Activated T-helper 1 cell treated with anti-CD3 and anti-CD28 coated beads, Interleukin-2, amount 50 U/mL, for 16 hours (primary cell): ENCODE results near the gene DGKZ.

Source experiments
- DNase-seq, 2 donors: peaks; one replicate each; pipeline ENCODE4 v3.0.0-alpha.2; 2020; ENCODE audit warnings: low read depth in 1 of 2, low spot score in 1 of 2

Gene DGKZ

GRCh38 chr11:46322759-46323158, 24.5 kb upstream of the DGKZ start:
- no peak for DNase-seq

- no peak for DNase-seq
These were observed 20.3 kb upstream of the DGKZ start for GRCh38 chr11:46326813-46327416.

- no peak for DNase-seq
These were observed 19.4 kb upstream of the DGKZ start for GRCh38 chr11:46327829-46328228.

GRCh38 chr11:46330154-46330553, 17.1 kb upstream of the DGKZ start:
- DNase-seq = no peak

GRCh38 chr11:46330563-46331281, 16.5 kb upstream of the DGKZ start:
- DNase-seq = no peak

GRCh38 chr11:46331282-46331984, 15.8 kb upstream of the DGKZ start:
- no peak for DNase-seq

- no peak for DNase-seq
These were observed 15.1 kb upstream of the DGKZ start for GRCh38 chr11:46332093-46332567.

GRCh38 chr11:46332568-46333393, 14.5 kb upstream of the DGKZ start:
- DNase-seq = no peak

GRCh38 chr11:46333394-46333947, 13.8 kb upstream of the DGKZ start:
- no peak for DNase-seq

- no peak for DNase-seq
These were observed 13.1 kb upstream of the DGKZ start for GRCh38 chr11:46334211-46334610.

- DNase-seq = no peak
These were observed 12.0 kb upstream of the DGKZ start for GRCh38 chr11:46335271-46335670.

- no peak for DNase-seq
These were observed 11.2 kb upstream of the DGKZ start for GRCh38 chr11:46335890-46336562.

GRCh38 chr11:46336563-46337180, 10.6 kb upstream of the DGKZ start:
- DNase-seq = no peak

GRCh38 chr11:46337626-46338345, 9.5 kb upstream of the DGKZ start:
- no peak for DNase-seq

GRCh38 chr11:46338636-46338987, 8.7 kb upstream of the DGKZ start:
- DNase-seq = no peak

- DNase-seq = no peak
These were observed 8.1 kb upstream of the DGKZ start for GRCh38 chr11:46338988-46339666.

- no peak for DNase-seq
These were observed 7.4 kb upstream of the DGKZ start for GRCh38 chr11:46339816-46340215.

- no peak for DNase-seq
These were observed 5.8 kb upstream of the DGKZ start for GRCh38 chr11:46341454-46341853.

- no peak for DNase-seq
These were observed 5.0 kb upstream of the DGKZ start for GRCh38 chr11:46342239-46342638.
